GM21381 (cell line): Measurements from ENCODE around the gene HSDL1.

Source experiments
- ATAC-seq: cut with Tn5 transposase; IDR thresholded peaks from one replicate; pipeline ENCODE4 v1.9.1; 2021; ENCODE audit warnings: mild to moderate bottlenecking, moderate library complexity; ENCODE audit not compliant: unreplicated experiment

The HSDL1 gene

GRCh38 chr16:84144859-84145639 is at the start of gene HSDL1, which contains the start of gene DNAAF1:
TSS of gene HSDL1 (minus strand) at chr16:84145177. CDS start at chr16:84131321, 13,856 bp downstream.
TSS of gene DNAAF1 (plus strand) at chr16:84145308. CDS start at chr16:84145441, 133 bp downstream.
- peak; percentile 89 for ATAC-seq

GRCh38 chr16:84194018-84194417 is 49.0 kb upstream of the HSDL1 start:
- no peak for ATAC-seq

- ATAC-seq = no peak
These were observed 48.5 kb upstream of the HSDL1 start for GRCh38 chr16:84193480-84193879.

GRCh38 chr16:84191466-84191865 is 46.5 kb upstream of the HSDL1 start:
- ATAC-seq = no peak

- no peak for ATAC-seq
These were observed 45.9 kb upstream of the HSDL1 start, which contains the start of gene ADAD2 for GRCh38 chr16:84190731-84191388. TSS of gene ADAD2 (plus strand) at chr16:84191157. CDS start at chr16:84191231, 74 bp downstream.

GRCh38 chr16:84186685-84187437 is 41.9 kb upstream of the HSDL1 start, which contains the start of gene TAF1C:
TSS of gene TAF1C (minus strand) at chr16:84187057. CDS start at chr16:84184988, 2,069 bp downstream.
- peak; percentile 95 for ATAC-seq

GRCh38 chr16:84184775-84185174 is 39.8 kb upstream of the HSDL1 start:
- no peak for ATAC-seq

GRCh38 chr16:84183911-84184591 is 39.1 kb upstream of the HSDL1 start:
- no peak for ATAC-seq

- ATAC-seq = no peak
These were observed 38.5 kb upstream of the HSDL1 start for GRCh38 chr16:84183572-84183875.

- no peak for ATAC-seq
These were observed 37.9 kb upstream of the HSDL1 start for GRCh38 chr16:84182680-84183571.

GRCh38 chr16:84182104-84182503 is 37.1 kb upstream of the HSDL1 start:
- no peak for ATAC-seq

- no peak for ATAC-seq
These were observed 36.4 kb upstream of the HSDL1 start for GRCh38 chr16:84181144-84181915.

- no peak for ATAC-seq
These were observed 35.7 kb upstream of the HSDL1 start for GRCh38 chr16:84180519-84181140.

GRCh38 chr16:84179612-84180320 is 34.8 kb upstream of the HSDL1 start:
- no peak for ATAC-seq

GRCh38 chr16:84178892-84179611 is 34.1 kb upstream of the HSDL1 start:
- no peak for ATAC-seq

- no peak for ATAC-seq
These were observed 33.3 kb upstream of the HSDL1 start for GRCh38 chr16:84178146-84178765.

GRCh38 chr16:84177741-84178073 is 32.7 kb upstream of the HSDL1 start:
- no peak for ATAC-seq
